GM21360 (cell line): ENCODE measurements around the gene SALL3.

Source experiments
- ATAC-seq: cut with Tn5 transposase; IDR thresholded peaks from one replicate; pipeline ENCODE4 v1.9.1; 2021; ENCODE audit warnings: mild to moderate bottlenecking, moderate library complexity; ENCODE audit not compliant: unreplicated experiment

The SALL3 gene

DNA sequence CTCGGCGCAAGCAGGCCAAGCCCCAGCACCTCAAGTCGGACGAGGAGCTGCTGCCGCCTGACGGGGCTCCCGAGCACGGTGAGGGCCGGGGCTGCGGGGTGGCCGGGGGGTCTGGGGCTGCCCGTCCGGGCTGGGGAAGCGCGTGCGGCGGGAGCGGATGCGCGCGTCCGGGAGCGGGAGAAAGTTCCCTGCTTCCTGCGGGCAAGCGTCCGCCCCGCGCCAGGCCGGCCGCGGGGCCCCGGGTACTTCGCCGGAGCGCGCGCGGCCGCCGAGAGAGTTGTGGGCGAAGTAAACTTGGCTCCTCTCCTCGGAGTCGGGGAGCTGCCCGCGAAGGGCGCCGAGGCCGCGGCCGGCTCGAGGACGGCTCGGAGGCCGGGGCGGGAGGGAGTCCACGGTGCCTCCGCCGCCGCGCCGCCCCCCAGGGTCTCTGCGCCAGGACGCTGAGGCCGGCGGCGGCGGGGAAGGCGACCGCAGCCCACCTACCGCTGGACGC, 707 bp downstream of the SALL3 start:
- ATAC-seq = no peak

DNA sequence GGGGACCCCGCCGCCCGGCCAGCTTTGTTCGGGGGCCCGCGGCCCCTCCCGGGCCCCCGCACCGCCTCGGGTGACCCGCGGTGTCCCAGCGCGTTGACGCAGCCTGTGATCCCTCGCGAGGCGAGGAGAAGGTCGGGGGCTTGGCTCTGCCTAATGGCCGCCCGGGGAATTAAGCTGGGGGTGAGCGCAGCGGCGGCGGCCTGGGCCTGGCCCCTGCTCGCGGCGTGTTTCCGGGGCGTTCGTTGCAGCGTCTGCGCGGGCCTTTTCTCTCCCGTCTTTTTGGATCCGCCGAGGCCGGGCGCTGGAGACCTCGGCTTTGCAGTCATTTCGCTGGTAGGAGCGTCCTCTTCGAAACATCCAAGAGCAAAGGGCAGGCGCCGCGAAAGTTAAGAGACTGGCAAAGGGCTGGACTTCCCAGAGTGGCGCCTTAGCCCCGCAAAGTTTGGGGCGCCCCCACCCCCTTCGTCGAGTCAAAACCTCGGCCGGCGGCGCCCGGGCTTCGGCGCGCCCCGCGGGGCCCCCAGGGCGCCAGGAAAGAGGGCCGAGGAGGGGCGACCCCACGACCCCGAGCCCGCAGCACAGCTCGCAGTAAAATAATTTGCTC, 1.3 kb downstream of the SALL3 start:
- no peak for ATAC-seq

DNA sequence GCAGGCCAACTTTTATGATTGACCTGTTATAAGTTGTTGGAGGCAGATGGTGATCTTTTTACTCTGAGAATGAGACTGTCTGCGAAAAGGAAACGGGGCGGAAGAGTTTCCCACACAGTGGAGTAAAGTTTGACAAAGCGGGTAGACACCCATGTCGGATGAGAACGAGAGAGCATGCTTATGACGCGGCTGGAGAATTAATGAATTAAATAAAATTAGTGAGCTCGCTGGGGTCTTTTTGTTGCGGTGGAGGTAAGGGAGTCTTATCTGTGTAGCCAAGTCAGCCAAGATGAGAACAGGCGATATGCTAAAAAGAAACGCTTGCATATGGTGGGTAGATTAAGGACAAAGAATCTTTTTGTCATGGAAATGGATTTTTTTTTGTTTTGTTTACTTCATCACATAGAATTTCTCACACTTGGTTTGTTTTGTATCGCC, 1.8 kb downstream of the SALL3 start:
- no peak for ATAC-seq

DNA sequence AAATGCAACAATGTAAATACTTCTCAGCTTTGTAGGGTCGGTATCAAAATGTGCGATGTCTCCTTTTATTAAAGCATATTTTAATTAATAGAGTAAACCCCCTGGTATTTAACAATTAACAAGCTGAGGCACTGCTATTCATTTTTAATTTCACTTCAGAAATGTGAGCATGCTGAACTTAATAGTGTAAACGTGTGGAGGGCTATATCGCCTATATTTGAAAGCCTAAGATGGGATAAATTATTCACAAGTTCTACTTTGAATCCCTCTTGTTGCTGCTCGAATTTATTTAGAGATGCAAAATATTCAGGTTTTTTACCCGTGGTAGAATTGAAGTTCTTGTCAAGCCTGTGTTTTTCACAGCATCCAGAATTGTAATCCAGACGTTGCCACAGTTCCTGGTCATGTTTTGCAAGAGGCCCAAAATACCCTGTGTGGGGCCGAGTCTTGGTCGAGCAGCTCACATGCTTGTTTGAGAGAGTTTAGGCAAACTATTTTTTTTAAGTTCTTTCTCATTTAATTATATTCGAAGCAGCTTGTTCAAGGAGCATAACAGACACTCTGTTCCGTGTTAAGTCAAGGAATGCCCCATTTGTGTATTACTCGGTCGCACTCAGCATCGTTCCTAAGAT, 2.5 kb downstream of the SALL3 start:
- no peak for ATAC-seq

DNA sequence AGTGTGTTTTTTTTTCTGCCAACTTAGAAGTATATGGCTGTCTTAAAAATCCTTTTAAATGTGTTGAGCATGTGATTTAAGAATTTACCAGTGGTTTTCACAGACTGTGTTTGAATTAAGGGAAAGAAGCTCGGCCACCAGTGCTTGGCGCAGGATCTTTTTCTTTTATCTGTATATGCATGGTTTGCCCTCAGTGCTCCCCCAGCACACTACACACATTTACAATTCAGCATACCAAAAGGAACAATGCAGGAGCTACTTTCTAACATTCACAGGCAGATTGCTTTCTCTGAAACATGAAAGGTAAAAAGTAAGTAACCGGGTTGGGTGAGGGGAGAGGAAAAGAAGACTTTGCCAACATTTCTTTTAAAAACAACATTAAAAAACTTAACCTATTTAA, 3.9 kb downstream of the SALL3 start:
- ATAC-seq = no peak

DNA sequence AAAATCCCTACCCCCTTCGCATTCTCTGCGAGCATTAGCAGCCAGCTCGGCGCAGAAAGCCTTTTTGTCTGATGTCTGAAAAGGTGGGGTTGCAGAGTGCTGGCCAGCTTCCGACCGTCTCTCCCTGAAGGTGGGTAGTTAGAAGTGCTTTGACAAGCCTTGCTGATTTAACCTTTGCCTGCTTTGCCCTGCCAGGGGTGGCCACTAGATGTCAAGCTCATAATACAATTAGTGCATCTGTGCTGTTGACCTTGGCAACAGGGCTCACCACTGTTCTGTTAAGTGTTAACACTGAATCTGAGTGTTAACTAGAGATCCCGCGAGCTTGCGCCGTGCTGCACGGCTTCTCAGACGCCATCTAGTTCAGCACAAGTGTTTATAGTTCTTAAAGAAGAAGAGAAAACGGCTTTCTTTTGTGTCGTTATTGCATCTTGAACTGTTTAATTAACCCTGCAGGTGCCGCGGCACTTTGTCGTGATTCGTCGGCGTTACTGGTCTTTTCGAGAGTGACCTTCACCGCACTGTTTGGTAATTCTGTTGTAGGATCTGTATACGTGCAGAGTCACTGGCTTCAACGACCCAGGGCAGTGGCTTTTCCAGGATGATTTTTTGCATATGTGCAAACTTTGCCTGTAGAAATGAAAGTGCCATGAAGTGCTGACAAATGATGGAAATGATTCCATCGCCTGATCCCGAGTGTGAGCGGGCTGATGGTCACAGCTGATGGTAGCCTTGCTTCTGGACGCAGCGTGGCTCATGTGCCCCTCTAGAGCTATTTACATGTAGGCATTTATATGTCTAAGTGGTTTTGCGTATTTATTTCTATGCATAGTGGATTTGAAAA, 5.5 kb downstream of the SALL3 start:
- no peak for ATAC-seq

DNA sequence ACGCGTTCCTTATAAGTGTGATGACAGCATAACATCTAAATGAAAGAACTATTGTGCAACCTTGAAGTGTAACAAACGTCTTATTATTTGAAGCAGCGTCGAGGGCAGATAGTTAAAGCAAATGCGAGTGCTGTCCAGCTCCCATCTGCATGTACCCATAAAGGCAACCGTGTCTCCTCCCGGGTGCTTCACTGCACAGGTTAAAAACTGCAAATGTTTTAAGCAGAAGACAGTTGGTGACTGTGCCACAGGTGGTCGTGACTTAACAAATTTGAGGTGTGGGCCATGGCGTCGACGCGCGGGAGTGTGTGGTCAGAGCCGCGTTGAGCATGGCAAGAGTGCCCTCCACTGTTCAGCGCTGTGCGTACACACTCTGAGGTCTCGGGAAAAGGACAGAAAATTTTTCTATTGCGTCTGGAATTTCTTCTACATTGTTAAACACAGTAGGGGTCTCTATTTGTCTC, 6.4 kb downstream of the SALL3 start:
- ATAC-seq = no peak

DNA sequence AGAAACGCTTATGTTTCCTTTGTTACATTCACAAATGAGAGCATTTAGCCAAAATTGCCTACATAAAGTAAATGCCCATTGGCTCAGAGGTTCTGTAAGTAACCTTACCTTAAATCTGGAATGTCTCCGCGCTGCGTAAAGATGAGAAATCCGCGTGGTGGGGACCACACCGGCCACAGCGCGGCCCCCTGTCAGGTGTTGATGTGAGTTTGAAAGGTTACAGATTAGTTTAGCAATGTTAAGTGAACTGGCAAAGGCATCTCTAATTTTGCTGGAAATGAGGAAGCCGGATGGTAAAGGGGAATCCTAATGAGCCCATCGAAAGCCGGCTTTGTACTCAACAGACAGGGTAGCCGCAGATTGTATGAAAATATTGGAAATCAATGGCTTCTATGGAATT, 11.8 kb downstream of the SALL3 start:
- ATAC-seq = no peak

DNA sequence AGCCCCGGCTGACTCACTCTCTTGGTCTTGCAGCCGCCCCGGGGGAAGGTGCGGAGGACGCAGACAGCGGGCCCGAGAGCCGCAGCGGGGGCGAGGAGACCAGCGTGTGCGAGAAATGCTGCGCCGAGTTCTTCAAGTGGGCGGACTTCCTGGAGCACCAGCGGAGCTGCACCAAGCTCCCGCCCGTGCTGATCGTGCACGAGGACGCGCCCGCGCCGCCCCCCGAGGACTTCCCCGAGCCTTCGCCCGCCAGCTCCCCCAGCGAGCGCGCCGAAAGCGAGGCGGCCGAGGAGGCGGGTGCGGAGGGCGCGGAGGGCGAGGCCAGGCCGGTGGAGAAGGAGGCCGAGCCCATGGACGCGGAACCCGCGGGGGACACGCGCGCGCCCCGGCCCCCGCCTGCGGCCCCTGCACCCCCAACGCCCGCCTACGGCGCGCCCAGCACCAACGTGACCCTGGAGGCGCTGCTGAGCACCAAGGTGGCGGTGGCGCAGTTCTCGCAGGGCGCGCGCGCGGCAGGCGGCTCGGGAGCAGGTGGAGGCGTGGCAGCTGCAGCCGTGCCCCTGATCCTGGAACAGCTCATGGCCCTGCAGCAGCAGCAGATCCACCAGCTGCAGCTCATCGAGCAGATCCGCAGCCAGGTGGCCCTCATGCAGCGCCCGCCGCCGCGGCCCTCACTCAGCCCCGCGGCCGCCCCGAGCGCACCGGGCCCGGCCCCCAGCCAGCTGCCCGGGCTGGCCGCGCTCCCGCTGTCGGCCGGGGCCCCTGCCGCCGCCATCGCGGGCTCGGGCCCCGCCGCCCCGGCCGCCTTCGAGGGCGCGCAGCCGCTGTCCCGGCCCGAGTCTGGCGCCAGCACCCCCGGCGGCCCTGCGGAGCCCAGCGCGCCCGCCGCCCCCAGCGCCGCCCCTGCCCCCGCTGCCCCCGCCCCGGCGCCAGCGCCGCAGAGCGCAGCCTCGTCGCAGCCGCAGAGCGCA, 12.7 kb downstream of the SALL3 start:
- ATAC-seq = no peak

DNA sequence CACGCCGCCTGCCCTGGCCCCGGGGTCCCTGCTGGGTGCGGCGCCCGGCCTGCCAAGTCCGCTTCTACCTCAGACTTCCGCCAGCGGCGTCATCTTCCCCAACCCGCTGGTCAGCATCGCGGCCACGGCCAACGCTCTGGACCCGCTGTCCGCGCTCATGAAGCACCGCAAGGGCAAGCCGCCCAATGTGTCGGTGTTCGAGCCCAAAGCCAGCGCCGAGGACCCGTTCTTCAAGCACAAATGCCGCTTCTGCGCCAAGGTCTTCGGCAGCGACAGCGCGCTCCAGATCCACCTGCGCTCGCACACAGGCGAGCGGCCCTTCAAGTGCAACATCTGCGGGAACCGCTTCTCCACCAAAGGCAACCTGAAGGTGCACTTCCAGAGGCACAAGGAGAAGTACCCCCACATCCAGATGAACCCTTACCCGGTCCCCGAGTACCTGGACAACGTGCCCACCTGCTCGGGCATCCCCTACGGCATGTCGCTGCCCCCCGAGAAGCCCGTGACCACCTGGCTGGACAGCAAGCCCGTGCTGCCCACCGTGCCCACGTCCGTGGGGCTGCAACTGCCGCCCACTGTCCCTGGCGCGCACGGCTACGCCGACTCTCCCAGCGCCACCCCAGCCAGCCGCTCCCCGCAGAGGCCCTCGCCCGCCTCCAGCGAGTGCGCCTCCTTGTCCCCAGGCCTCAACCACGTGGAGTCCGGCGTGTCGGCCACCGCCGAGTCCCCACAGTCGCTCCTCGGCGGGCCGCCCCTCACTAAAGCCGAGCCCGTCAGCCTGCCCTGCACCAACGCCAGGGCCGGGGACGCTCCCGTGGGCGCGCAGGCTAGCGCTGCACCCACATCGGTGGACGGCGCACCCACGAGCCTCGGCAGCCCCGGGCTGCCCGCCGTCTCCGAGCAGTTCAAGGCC, 13.7 kb downstream of the SALL3 start:
- no peak for ATAC-seq

DNA sequence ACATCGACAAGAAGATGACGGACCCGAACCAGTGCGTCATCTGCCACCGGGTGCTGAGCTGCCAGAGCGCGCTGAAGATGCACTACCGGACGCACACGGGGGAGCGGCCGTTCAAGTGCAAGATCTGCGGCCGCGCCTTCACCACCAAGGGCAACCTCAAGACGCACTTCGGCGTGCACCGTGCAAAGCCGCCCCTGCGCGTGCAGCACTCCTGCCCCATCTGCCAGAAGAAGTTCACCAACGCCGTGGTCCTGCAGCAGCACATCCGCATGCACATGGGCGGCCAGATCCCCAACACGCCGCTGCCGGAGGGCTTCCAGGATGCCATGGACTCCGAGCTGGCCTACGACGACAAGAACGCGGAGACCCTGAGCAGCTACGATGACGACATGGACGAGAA, 14.4 kb downstream of the SALL3 start:
- ATAC-seq = no peak

DNA sequence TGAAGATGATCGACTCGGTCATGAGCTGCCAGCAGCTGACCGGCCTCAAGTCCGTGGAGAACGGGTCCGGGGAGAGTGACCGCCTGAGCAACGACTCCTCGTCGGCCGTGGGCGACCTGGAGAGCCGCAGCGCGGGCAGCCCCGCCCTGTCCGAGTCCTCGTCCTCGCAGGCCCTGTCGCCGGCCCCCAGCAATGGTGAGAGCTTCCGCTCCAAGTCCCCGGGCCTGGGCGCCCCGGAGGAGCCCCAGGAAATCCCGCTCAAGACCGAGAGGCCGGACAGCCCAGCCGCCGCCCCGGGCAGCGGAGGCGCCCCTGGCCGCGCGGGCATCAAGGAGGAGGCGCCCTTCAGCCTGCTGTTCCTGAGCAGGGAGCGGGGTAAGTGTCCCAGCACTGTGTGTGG, 14.9 kb downstream of the SALL3 start:
- ATAC-seq = no peak

DNA sequence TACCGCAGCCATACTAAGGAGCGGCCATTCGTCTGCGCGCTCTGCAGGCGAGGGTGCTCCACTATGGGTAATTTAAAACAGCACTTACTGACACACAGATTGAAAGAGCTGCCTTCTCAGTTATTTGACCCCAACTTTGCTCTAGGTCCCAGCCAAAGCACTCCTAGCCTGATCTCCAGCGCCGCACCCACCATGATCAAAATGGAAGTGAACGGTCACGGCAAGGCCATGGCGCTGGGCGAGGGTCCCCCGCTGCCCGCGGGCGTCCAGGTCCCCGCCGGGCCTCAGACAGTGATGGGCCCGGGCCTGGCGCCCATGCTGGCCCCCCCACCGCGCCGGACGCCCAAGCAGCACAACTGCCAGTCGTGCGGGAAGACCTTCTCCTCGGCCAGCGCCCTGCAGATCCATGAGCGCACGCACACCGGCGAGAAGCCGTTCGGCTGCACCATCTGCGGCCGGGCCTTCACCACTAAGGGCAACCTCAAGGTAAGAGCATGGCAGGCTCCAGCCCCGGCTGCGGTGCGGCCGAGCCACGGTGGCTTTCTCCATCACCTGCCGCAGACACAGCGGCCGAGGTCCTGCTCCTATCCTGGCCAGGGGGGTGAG, 15.5 kb downstream of the SALL3 start:
- ATAC-seq = no peak

DNA sequence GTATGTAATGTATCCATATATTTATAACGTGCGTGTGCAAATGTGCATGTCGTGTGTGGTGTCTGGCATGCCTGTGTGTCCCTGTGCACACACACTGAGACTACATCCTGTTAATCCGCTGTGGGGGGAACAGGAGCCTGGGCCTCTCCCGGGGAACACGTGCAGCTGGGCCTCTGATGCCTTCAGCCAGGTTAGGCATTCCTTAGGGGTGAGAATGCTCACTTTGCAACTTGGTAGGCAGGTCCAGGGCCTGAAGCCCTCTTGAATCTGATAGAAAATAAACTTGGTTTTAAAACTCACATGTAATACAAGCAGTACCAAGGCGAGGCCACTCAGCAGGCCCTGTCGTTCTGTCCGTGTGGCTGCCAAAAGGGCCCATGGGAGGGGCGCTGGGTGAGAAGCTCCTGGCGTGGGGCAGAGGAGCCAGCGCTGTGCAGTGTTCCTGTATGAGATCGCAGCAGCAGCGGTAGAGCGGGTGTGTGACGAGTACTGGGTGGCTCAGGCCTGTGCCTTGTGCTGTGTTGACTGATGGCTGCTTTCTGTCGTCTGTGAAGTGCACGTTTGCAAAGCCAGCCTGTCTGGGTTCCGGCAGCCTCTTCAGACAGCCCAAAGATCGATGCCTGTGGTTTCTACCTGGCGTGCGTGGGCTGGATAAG, 16.2 kb downstream of the SALL3 start:
- ATAC-seq = no peak

DNA sequence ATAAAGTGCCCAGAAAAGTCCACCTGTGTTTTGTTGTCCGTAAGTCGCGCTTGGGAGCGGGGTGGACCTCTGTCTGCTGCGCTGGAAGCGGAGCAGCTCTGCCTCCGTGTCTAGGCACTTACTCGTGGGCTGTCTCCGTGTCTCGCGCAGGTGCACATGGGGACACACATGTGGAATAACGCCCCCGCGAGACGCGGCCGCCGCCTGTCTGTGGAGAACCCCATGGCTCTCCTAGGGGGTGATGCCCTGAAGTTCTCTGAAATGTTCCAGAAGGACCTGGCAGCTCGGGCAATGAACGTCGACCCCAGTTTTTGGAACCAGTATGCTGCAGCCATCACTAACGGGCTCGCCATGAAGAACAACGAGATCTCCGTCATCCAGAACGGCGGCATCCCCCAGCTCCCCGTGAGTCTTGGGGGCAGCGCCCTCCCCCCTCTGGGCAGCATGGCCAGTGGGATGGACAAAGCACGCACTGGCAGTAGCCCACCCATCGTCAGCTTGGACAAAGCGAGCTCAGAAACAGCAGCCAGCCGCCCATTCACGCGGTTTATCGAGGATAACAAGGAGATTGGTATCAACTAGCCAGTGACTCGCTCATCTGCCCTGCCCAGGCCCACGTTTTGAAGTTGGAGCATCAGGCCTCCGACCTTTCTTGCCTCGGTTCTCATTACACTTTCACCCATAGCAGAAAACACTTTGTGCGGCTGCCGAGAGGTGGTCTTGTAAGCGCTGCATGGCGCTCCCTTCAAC, 17.3 kb downstream of the SALL3 start:
- ATAC-seq = no peak

DNA sequence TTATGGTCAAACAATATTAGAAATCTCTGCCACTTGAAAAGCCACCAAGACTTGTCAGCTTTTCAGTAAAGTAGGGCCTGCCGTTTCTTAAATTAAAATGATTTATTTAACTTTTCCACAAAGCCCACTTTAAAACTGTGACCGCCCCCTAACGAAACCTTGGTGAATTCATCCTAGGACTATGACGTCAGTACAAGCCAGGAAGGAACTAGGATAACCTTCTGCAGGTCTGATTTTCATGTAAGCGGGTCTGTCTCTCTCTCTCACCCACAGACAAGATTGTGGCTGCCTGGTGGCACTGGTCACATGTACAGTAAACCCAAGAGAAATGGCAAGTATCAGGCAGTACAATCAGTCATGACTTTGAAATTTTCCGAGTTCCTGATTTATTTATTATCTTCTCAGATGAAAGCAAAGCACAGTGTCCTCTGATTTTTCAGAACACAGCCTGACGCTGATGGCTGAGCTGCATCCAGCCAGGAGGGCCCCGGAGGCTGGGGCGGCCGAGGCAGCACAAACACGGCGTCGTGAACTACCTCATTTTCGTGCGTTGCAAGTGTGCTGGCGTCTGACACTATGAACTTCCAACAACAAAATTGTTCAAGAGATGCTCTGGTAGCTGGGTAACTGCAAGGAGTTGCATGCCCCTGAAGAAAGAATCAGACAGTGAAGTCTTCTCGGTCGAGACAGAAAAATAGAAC, 18.9 kb downstream of the SALL3 start:
- no peak for ATAC-seq

DNA sequence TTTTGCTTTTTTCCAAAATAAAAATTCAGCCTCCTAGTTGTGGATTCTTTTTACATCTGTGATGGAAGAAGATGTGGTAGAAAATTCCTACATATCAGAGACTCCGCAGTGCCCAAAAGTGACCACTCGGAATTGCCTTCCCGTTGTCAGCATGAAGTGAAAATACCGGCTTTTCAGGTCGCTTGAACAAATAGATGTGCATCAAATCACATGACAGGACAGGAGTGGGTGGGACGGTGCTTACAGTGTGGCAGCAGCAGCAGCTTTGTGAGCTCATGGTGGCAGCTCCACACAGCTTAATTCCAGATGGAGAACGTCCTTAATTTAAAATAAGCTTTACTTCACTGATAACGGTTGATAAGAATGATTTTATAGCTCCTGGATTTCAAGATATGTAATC, 20.3 kb downstream of the SALL3 start:
- no peak for ATAC-seq
